Breast epithelium (tissue), 3 donors: ENCODE measurements around the gene KIF1B.
"Not testable (repeated sequence)": the region's sequence is repeated elsewhere in the genome, so short reads cannot be mapped to it uniquely, and the experiment has no call there.

Source experiments
- CTCF ChIP-seq, 3 donors: fragments of 450-650 bp; IDR thresholded peaks; one replicate each; pipeline ENCODE4 v1.5.1; 2016 to 2017; ENCODE audit warnings: antibody characterized with exemption in 3 of 3, mild to moderate bottlenecking in 3 of 3, moderate library complexity in 3 of 3
- POLR2A ChIP-seq: fragments of 450-650 bp; IDR thresholded peaks from one replicate; pipeline ENCODE4 v1.6.1; 2016; ENCODE audit warnings: antibody characterized with exemption, mild to moderate bottlenecking, moderate library complexity

- not testable (repeated sequence) for TF ChIP-seq CTCF (IDR thresholded peaks at IDR 0.05); POLR2A
These were observed 208.4 kb downstream of the KIF1B start for GRCh38 chr1:10418741-10419140.
